ENCODE results near the gene EPHA2.

DNA sequence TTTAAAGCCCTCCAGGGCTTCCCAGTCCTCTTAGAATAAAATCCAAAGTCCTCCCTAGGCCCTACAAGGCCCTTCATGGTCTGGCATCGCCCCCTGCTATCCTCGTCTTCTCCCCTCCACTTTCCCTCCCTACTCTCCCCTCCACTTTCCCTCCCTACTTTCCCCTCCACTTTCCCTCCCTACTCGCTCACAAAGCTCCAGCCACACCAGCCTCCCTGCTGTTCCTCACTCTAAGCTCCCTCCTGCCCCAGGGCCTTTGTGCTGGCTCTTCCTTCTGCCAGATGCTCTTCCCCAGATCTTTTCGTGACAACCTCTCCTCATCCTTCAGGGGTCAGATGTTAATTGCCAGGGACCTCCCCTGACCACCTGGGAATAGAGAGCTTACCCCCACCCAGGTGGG lies 43.8 kb upstream of the EPHA2 start:
- no peak for TF ChIP-seq CTCF (conservative IDR thresholded peaks at IDR 0.05 in 1 of 2, IDR thresholded peaks at IDR 0.05 in 1 of 2; ENCODE audit: low read depth in 1 of 2, low read length in 2 of 2)
- TF ChIP-seq EZH2 (IDR thresholded peaks at IDR 0.05; ENCODE audit: low read length, missing control alignments) = no peak

All from fibroblast of lung (primary cell).